ENCODE data around the gene LIMS1.

DNA sequence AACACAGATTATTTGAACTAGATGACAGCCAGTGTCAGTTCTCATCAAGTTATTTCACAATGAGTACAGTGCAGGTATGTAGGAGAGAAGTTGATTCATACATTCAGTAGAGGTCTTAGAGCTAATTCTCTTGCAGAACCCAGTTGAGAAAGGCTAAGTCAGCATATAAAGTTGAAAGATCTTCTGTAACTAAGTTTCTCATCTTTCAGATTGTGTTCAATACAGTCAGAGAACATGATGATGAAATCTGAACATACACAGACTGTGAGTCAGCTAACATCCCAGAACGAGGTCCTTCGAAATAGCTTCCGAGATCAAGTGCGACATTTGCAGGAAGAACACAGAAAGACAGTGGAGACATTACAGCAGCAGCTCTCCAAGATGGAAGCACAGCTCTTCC is 41.9 kb upstream of the LIMS1 start:
- no peak for TF ChIP-seq ELF4 (IDR thresholded peaks at IDR 0.05)
- no peak for TF ChIP-seq NFRKB (IDR thresholded peaks at IDR 0.05)
- TF ChIP-seq CTBP1 (IDR thresholded peaks at IDR 0.05; ENCODE audit: borderline replicate concordance): no peak
